Measurements from ENCODE around the gene SH2D4B. TPM values are rescaled to one million over a fixed set of nuclear protein-coding genes. Genes with fewer than 3 reads are reported as not detected.
A peak's percentile ranks its signal among the peaks of the same experiment; 100 is the strongest.

The SH2D4B gene
- total and polyA plus RNA-seq, 10 of the 15 experiments (the other 5 are each of a cell fraction or from before 2014, with no cell fraction given) = 0.04 to 0.21 (median 0.13) TPM; not detected in 5

GRCh38 chr10:80498833-80499741 lies 38.6 kb upstream of the SH2D4B start (continued):
- TF ChIP-seq ZNF687 (IDR thresholded peaks at IDR 0.05) (no peak), PRDM15 (CRISPR knock-in tag; IDR thresholded peaks at IDR 0.05) (no peak), CHD4 (IDR thresholded peaks at IDR 0.05) (no peak), KLF5 (IDR thresholded peaks at IDR 0.05; ENCODE audit: partially characterized antibody) (no peak), POLR2A (IDR thresholded peaks at IDR 0.05; ENCODE audit: low read depth, low read length) (0 out of 2 replicates have a peak, but pooled peaks have one; percentile 15), NFIC (IDR thresholded peaks at IDR 0.05; ENCODE audit: low read depth, low read length) (no peak), SPI1 (IDR thresholded peaks at IDR 0.05; ENCODE audit: borderline replicate concordance, insufficient read depth, low read depth, low read length) (0 out of 2 replicates have a peak, but pooled peaks have one; percentile 27), NR2C1 (IDR thresholded peaks at IDR 0.05) (peak; percentile 52)
